ENCODE data around the gene PLAC8.

- no peak for TF ChIP-seq CTCF (conservative IDR thresholded peaks at IDR 0.05; ENCODE audit: low read depth, low read length)
- no peak for TF ChIP-seq MAFK (IDR thresholded peaks at IDR 0.05; ENCODE audit: low read depth, low read length)
Measured at GRCh38 chr4:83113429-83113786, 1.1 kb downstream of the PLAC8 start.

Measured in IMR-90 (cell line).